IMR-90 (cell line): ENCODE measurements around the gene GBA3. TPM values are rescaled to one million over a fixed set of nuclear protein-coding genes. Genes with fewer than 3 reads are reported as not detected.

Experiments used
- ATAC-seq: fragments of 200-7000 bp; cut with Tn5 transposase; 2 replicates; pipeline ENCODE4 v1.9.1; 2020; ENCODE audit warnings: low read depth, mild to moderate bottlenecking, moderate library complexity
- BruUV-seq: library from RNA; stranded (reverse); fragments of 400-500 nt; replicated peaks from 2 replicates; lab custom pipeline; 2021; lab: Mats Ljungman, UMichigan
- CTCF ChIA-PET: fragments of 300-600 bp; formaldehyde crosslinking; extraction: SDS; loops from one replicate; lab custom pipeline; 2021; ENCODE audit warnings: antibody characterized with exemption; lab: Yijun Ruan, JAX
- POLR2A ChIA-PET: fragments of 300-600 bp; sonication (Branson Sonifier 250); formaldehyde crosslinking; loops from one replicate; lab custom pipeline; 2022; ENCODE audit warnings: antibody characterized with exemption; ENCODE audit not compliant: unreplicated experiment; lab: Charles Lee
- DNase-seq: peaks from one replicate; pipeline ENCODE4 v3.0.0; 2013
- H2AFZ ChIP-seq: replicated peaks from 2 replicates; pipeline ENCODE3; 2013; ENCODE audit warnings: low read length, mild to moderate bottlenecking; ENCODE audit not compliant: poor library complexity
- H2AK5ac ChIP-seq: 2 replicates; pipeline ENCODE4 v1.6.1; 2013; ENCODE audit warnings: low read depth, low read length, inconsistent platforms
- H2AK9ac ChIP-seq: replicated peaks from 2 replicates; pipeline ENCODE3; 2013; ENCODE audit warnings: mild to moderate bottlenecking, low read depth, low read length, moderate library complexity; ENCODE audit not compliant: poor library complexity
- H2BK120ac ChIP-seq: 2 replicates; pipeline ENCODE4 v1.6.1; 2013; ENCODE audit warnings: low read depth, low read length, inconsistent platforms
- H2BK15ac ChIP-seq: 3 replicates; pipeline ENCODE4 v1.6.1; 2013; ENCODE audit warnings: low read depth, low read length, inconsistent platforms
- H2BK20ac ChIP-seq: 2 replicates; pipeline ENCODE4 v1.6.1; 2013; ENCODE audit warnings: low read depth, mild to moderate bottlenecking, inconsistent platforms, low read length, moderate library complexity
- H2BK5ac ChIP-seq: 2 replicates; pipeline ENCODE4 v1.6.1; 2013; ENCODE audit warnings: mild to moderate bottlenecking, low read depth, low read length, inconsistent platforms; ENCODE audit not compliant: poor library complexity, severe bottlenecking
- H3K14ac ChIP-seq: replicated peaks from 2 replicates; pipeline ENCODE4 v1.6.1; 2013; ENCODE audit warnings: low read depth, low read length, inconsistent platforms
- H3K18ac ChIP-seq: 2 replicates; pipeline ENCODE4 v1.6.1; 2013; ENCODE audit warnings: low read depth, low read length, control low read depth
- H3K23ac ChIP-seq: 2 replicates; pipeline ENCODE4 v1.6.1; 2013; ENCODE audit warnings: low read depth, low read length, inconsistent platforms
- H3K27ac ChIP-seq: 2 replicates; pipeline ENCODE4 v1.5.1; 2013; ENCODE audit warnings: mild to moderate bottlenecking, control low read depth, low read length; ENCODE audit not compliant: insufficient read depth
- H3K27me3 ChIP-seq: 2 replicates; pipeline ENCODE4 v1.6.1; 2013; ENCODE audit warnings: low read length; ENCODE audit not compliant: control insufficient read depth, insufficient read depth
- H3K36me3 ChIP-seq: 2 replicates; pipeline ENCODE4 v1.6.1; 2013; ENCODE audit warnings: low read length, mixed read lengths; ENCODE audit not compliant: control insufficient read depth, insufficient read depth
- H3K4ac ChIP-seq: 2 replicates; pipeline ENCODE4 v1.6.1; 2013; ENCODE audit warnings: low read depth, low read length, inconsistent platforms
- H3K4me1 ChIP-seq: 2 replicates; pipeline ENCODE4 v1.6.1; 2013; ENCODE audit warnings: low read length, mixed read lengths; ENCODE audit not compliant: control insufficient read depth, insufficient read depth
- H3K4me2 ChIP-seq: 2 replicates; pipeline ENCODE4 v1.6.1; 2013; ENCODE audit warnings: low read depth, mild to moderate bottlenecking, control low read depth, low read length, moderate library complexity
- H3K4me3 ChIP-seq: 2 replicates; pipeline ENCODE4 v1.5.1; 2013; ENCODE audit warnings: low read depth, mild to moderate bottlenecking, control low read depth, low read length, moderate library complexity; ENCODE audit not compliant: insufficient read depth
- H3K56ac ChIP-seq: 2 replicates; pipeline ENCODE4 v1.6.1; 2013; ENCODE audit warnings: low read length, inconsistent platforms; ENCODE audit not compliant: insufficient read depth; ENCODE audit errors: extremely low read depth
- H3K79me1 ChIP-seq, 2 experiments: 2 replicates each; pipeline ENCODE4 v1.6.1; 2013; ENCODE audit warnings: low read length in 2 of 2, inconsistent platforms in 1 of 2, low read depth in 1 of 2
- H3K9ac ChIP-seq: 2 replicates; pipeline ENCODE4 v1.6.1; 2013; ENCODE audit warnings: low read depth, low read length, control low read depth
- H3K9me1 ChIP-seq: 2 replicates; pipeline ENCODE4 v1.6.1; 2013; ENCODE audit warnings: low read length, inconsistent platforms; ENCODE audit not compliant: insufficient read depth
- H3K9me3 ChIP-seq: 2 replicates; pipeline ENCODE4 v1.6.1; 2013; ENCODE audit warnings: low read length; ENCODE audit not compliant: control insufficient read depth, insufficient read depth
- H4K20me1 ChIP-seq: 2 replicates; pipeline ENCODE4 v1.6.1; 2013; ENCODE audit warnings: low read length, inconsistent platforms; ENCODE audit not compliant: insufficient read depth
- H4K5ac ChIP-seq: 2 replicates; pipeline ENCODE4 v1.6.1; 2013; ENCODE audit warnings: mild to moderate bottlenecking, low read depth, low read length, control low read depth
- H4K8ac ChIP-seq, 2 experiments: 2 replicates each; pipeline ENCODE4 v1.6.1; 2013; ENCODE audit warnings: low read depth in 2 of 2, low read length in 2 of 2, control low read depth in 1 of 2, inconsistent platforms in 1 of 2
- H4K91ac ChIP-seq: 2 replicates; pipeline ENCODE4 v1.6.1; 2013; ENCODE audit warnings: low read depth, low read length, inconsistent platforms; ENCODE audit not compliant: insufficient read depth
- BHLHE40 ChIP-seq: fragments of 150-350 bp; IDR thresholded peaks from 2 replicates; pipeline ENCODE4 v1.6.1; 2016; ENCODE audit warnings: mild to moderate bottlenecking, low read depth, low read length
- CEBPB ChIP-seq: IDR thresholded peaks from 2 replicates; pipeline ENCODE4 v1.6.1; 2012; ENCODE audit warnings: low read depth, low read length, improper control_type of control experiment
- CHD1 ChIP-seq: IDR thresholded peaks from 2 replicates; pipeline ENCODE4 v1.6.1; 2012; ENCODE audit warnings: low read depth, low read length, improper control_type of control experiment
- CTCF ChIP-seq: conservative IDR thresholded peaks from 2 replicates; pipeline ENCODE4 v1.5.1; 2012; ENCODE audit warnings: mild to moderate bottlenecking, low read depth, low read length, improper control_type of control experiment
- ELK1 ChIP-seq: fragments of 150-350 bp; IDR thresholded peaks from 2 replicates; pipeline ENCODE4 v1.6.1; 2016; ENCODE audit warnings: low read depth, mild to moderate bottlenecking, low read length, moderate library complexity, borderline replicate concordance
- FOS ChIP-seq: fragments of 150-350 bp; IDR thresholded peaks from 2 replicates; pipeline ENCODE4 v1.6.1; 2016; ENCODE audit warnings: low read depth, low read length
- MAFK ChIP-seq: IDR thresholded peaks from 2 replicates; pipeline ENCODE4 v1.6.1; 2012; ENCODE audit warnings: low read depth, low read length, improper control_type of control experiment
- MAZ ChIP-seq: IDR thresholded peaks from 2 replicates; pipeline ENCODE4 v1.6.1; 2012; ENCODE audit warnings: low read depth, mild to moderate bottlenecking, low read length, improper control_type of control experiment, moderate library complexity, borderline replicate concordance
- MXI1 ChIP-seq: IDR thresholded peaks from 2 replicates; pipeline ENCODE4 v1.6.1; 2012; ENCODE audit warnings: low read depth, mild to moderate bottlenecking, low read length, moderate library complexity, borderline replicate concordance
- NFE2L2 ChIP-seq: fragments of 150-350 bp; IDR thresholded peaks from 2 replicates; pipeline ENCODE4 v1.6.1; 2016; ENCODE audit warnings: low read depth, mild to moderate bottlenecking, low read length
- POLR2A ChIP-seq: IDR thresholded peaks from 2 replicates; pipeline ENCODE4 v1.6.1; 2012; ENCODE audit warnings: mild to moderate bottlenecking, low read depth, low read length
- RAD21 ChIP-seq: IDR thresholded peaks from 2 replicates; pipeline ENCODE4 v1.6.1; 2012; ENCODE audit warnings: low read length, improper control_type of control experiment
- RCOR1 ChIP-seq: IDR thresholded peaks from 2 replicates; pipeline ENCODE4 v1.6.1; 2012; ENCODE audit warnings: mild to moderate bottlenecking, low read length, improper control_type of control experiment; ENCODE audit not compliant: insufficient replicate concordance
- RFX5 ChIP-seq: IDR thresholded peaks from 2 replicates; pipeline ENCODE4 v1.8.0; 2012; ENCODE audit warnings: low read depth, mild to moderate bottlenecking, low read length, moderate library complexity
- SMC3 ChIP-seq: fragments of 150-350 bp; IDR thresholded peaks from 2 replicates; pipeline ENCODE4 v1.6.1; 2016; ENCODE audit warnings: low read depth, mild to moderate bottlenecking, antibody characterized with exemption, low read length, moderate library complexity
- USF2 ChIP-seq: fragments of 150-350 bp; IDR thresholded peaks from 2 replicates; pipeline ENCODE4 v1.6.1; 2017; ENCODE audit warnings: mild to moderate bottlenecking, antibody characterized with exemption, low read length, low read depth
- dilution Hi-C: fragments of 300-500 bp; cut with HindIII; formaldehyde crosslinking; loops from one replicate; pipeline ENCODE4 v1.14.3; 2018; ENCODE audit warnings: low sequenced_read_pairs; ENCODE audit not compliant: unreplicated experiment
- in situ Hi-C: fragments of 300-500 bp; cut with MboI; formaldehyde crosslinking; loops from 3 replicates; pipeline ENCODE4 v1.14.3; 2019; ENCODE audit warnings: low sequenced_read_pairs, inconsistent platforms, mixed read lengths
- intact Hi-C: fragments of 100-400 bp; cut with micrococcal nuclease; formaldehyde crosslinking; loops from 2 replicates; pipeline ENCODE4 v1.10.0; 2022
- polyA plus RNA-seq, 3 experiments: library from polyadenylated mRNA; depleted of rRNA; stranded (reverse); fragments of >200 nt; gene quantifications; 2 replicates each; pipeline ENCODE4 v1.2.3, GENCODE V29; 2012; ENCODE audit warnings: low replicate concordance in 1 of 3
- total RNA-seq: library from RNA; depleted of rRNA; stranded (reverse); fragments of >200 nt; gene quantifications from 2 replicates; pipeline ENCODE4 v1.2.3, GENCODE V29; 2012

Gene GBA3
- total and polyA plus RNA-seq, 2 of the 4 experiments (the other 2 are of a cell fraction): not detected

GRCh38 chr4:22668301-22668700 is 24.4 kb upstream of the GBA3 start:
- Histone ChIP-seq H3K14ac (no peak overlapping the region), H4K5ac (no peak overlapping the region), H3K27me3 (no peaks in the 10 kb centered on the region), H3K23ac (no peak overlapping the region), H3K18ac (no peak overlapping the region), H3K36me3 (no peaks in the 10 kb centered on the region), H2BK20ac (no peak overlapping the region), H3K4me1 (no peaks in the 10 kb centered on the region), H4K8ac (no peak overlapping the region), H3K4me3 (no peak overlapping the region), H2AK9ac (no peak overlapping the region), H2BK5ac (no peak overlapping the region), H3K79me1 (no peaks in the 10 kb centered on the region), H3K4ac (no peak overlapping the region), H3K27ac (no peak overlapping the region), H4K20me1 (no peaks in the 10 kb centered on the region), H4K91ac (no peak overlapping the region), H3K9ac (no peak overlapping the region), H2AK5ac (no peak overlapping the region), H3K4me2 (no peak overlapping the region), H3K9me1 (no peaks in the 10 kb centered on the region), H2AFZ (no peak overlapping the region), H2BK15ac (no peak overlapping the region), H3K9me3 (no peaks in the 10 kb centered on the region), H2BK120ac (no peak overlapping the region), H3K56ac (no peak overlapping the region)
- in situ Hi-C loops (no loop called here), intact Hi-C loops (no loop called here), dilution Hi-C loops (no loop called here)
- CTCF ChIA-PET: no interaction called here
- no TSS peak for BruUV-seq
- DNase-seq: peak; percentile 22
- no peak for TF ChIP-seq CTCF
- TF ChIP-seq CHD1: no peak
- no peak for TF ChIP-seq RAD21
- TF ChIP-seq MAZ: no peak
- no peak for TF ChIP-seq MXI1
- TF ChIP-seq CEBPB: no peak
- TF ChIP-seq NFE2L2: no peak
- no peak for TF ChIP-seq RFX5
- no peak for TF ChIP-seq POLR2A
- TF ChIP-seq SMC3: no peak
- TF ChIP-seq BHLHE40: no peak
- no peak for TF ChIP-seq RCOR1
- TF ChIP-seq USF2: no peak
- no peak for TF ChIP-seq ELK1
- no peak for TF ChIP-seq MAFK
- TF ChIP-seq FOS: no peak
- no peak for ATAC-seq
- POLR2A ChIA-PET: no interaction called here
